ENCODE measurements around the gene LPCAT2.

Gene LPCAT2

DNA sequence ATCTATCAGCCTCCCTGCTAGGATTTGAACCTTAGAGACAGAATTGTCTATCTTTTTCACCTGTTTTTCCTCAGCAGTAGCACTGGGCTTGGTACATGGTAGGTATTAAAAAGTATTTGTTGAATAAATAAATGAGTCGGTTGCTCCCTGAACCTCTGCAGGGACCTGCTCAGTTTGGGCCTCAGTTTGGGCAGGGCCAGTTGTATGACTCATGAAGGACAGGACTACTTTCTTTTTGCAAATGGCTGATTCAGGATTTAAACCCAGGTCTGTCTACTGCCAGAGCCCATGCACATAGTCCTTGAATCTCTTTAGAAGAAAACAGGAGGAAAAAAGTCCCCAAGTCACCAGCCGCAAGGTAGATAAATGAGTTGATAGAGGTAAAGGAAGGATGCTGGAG lies 26.8 kb upstream of the LPCAT2 start:
- no peak for DNase-seq

DNA sequence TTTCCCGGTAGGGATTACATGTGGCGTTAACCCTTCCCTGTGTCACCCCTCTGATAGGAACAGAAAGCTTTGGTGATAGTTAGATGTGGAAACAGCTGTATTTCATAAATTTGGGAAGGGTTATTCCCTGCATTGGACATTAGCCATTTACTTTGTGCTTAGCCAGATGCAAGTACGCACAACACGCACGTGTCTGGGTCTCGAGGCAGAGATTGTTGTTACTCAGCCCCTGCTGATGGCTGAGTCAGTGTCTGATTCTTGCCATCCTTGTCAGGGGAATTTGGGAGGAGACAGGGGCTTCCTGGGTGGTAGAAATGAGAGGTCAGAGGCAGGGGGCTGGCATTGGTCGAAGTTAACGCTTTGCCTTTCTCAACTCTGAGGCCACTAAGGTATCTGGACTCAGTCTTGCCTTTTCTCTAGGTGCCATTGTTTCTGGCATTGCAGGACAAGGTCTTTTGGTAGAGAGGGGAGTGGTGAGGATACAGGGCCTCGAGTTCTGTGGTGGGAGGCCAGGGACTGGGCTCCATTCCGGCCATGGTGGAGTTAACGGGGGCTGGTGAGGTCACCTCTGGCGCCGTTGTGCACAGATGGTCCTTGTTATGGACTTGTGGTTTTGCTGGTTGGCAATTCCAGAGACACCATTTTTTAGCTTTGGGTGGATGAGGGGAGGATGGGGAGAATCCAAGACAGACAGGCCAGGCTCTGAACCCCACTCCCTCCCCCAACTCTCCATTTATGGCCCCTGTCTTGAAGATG lies 21.6 kb upstream of the LPCAT2 start:
- DNase-seq = no peak

GRCh38 chr16:55488306-55488705 lies 20.6 kb upstream of the LPCAT2 start:
- no peak for DNase-seq

- no peak for DNase-seq
Measured at GRCh38 chr16:55489119-55489955, 19.5 kb upstream of the LPCAT2 start.

GRCh38 chr16:55489956-55490265 lies 19.0 kb upstream of the LPCAT2 start:
- DNase-seq = no peak

DNA sequence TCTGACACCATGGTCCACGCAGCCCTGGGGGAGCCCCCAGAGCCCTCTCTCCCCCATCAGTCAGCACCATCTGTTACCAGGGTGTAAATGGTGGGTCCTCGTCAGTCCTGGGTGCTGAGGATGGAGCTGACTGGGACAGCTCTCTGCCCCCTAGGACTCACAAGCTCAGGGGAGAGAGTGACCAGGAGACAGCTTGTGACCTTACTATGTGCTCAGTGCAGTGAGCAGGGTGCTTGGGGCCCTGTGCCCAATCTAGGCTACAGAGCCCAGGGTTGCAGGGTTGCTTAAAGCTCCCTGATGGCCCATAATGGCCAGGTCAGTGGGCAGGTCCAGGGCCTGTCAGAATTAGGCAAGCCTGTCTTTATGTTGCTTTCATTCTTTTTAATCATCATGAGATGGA lies 18.6 kb upstream of the LPCAT2 start:
- DNase-seq = no peak

GRCh38 chr16:55491691-55492090 lies 17.2 kb upstream of the LPCAT2 start:
- DNase-seq = no peak

DNA sequence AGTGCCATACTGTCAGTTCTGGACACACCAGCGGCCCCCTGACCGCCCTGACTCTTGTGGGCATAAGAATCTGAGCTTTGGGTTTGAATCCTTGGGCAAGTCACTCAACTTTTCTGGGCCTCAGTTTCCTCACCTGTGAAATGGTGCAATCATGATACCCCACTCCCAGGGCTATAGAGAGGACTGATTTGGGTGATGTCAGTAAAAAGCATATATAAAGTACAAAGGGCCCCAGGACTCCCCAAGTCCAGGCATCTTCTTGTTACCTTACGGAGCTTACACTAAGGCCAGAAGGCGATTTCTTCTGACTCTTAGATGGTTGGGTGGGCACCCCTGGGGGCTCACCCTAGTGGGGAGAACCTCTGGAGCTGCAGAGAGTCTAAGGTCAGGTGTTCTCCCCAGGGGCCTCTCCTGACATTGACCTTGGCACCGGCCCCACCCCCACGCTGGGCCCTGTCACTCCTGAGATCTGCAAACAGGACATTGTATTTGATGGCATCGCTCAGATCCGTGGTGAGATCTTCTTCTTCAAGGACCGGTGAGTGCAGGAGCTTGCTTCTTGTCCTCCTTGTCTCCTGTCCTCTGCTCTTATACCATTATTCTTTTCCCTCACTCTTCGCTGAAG lies 16.0 kb upstream of the LPCAT2 start:
- no peak for DNase-seq

DNA sequence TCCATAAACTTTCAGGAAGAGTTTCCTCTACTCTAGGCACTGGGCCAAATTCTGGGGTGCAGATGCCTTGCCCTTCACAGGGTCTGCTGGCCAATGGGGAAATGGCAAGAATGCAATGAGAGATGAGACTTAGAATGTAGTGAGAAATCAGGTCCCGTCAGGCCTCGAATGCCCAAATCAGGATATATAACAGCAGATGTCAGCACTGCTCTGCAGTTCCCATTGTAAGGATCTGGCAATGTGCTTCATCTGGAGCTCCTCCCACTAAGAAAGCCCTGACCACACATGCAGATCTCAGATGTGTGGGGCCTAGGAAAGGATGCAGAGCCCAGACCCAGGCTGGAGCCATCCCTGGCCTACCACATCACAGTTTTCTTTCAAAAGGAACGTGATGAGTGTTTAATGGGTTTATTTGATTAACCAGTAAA lies 13.9 kb upstream of the LPCAT2 start:
- no peak for DNase-seq

DNA sequence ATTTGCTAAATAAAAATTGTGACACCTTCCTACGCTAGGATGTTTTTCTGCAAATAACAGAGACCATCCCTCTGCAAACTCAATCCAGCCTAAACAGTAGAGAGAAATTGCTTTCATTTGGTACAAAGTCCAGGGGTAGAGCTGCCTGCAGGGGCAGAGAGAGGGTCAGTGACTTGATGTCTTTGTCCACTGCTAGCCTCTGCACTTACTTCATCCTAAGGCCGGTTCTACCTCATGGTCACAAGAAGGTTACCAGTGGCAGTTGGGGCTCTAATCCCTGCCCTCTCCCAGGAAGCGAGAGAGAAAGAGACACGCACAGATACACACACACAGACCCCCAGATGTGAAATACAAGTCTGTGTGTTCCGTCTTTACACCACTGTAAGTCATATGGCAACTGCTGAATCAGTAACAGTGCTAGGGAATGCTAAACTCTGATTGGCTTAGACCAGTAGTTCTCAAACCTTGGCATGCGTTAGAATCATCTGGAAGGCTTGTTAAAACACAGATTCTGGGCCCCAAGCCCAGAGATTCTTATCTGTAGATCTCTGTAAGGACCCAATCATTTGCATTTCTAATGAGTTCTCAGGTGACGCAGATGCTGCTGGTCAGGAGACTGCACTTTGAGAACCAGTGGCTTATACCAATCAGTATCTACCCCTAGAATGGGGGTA lies 13.1 kb upstream of the LPCAT2 start:
- no peak for DNase-seq

GRCh38 chr16:55496509-55497145 lies 12.2 kb upstream of the LPCAT2 start:
- no peak for DNase-seq

- no peak for DNase-seq
Measured at GRCh38 chr16:55497558-55497957, 11.3 kb upstream of the LPCAT2 start.

GRCh38 chr16:55498101-55498500 lies 10.8 kb upstream of the LPCAT2 start:
- DNase-seq = no peak

- DNase-seq = no peak
Measured at GRCh38 chr16:55499281-55499680, 9.6 kb upstream of the LPCAT2 start.

- DNase-seq = no peak
Measured at GRCh38 chr16:55499951-55500529, 8.8 kb upstream of the LPCAT2 start.

DNA sequence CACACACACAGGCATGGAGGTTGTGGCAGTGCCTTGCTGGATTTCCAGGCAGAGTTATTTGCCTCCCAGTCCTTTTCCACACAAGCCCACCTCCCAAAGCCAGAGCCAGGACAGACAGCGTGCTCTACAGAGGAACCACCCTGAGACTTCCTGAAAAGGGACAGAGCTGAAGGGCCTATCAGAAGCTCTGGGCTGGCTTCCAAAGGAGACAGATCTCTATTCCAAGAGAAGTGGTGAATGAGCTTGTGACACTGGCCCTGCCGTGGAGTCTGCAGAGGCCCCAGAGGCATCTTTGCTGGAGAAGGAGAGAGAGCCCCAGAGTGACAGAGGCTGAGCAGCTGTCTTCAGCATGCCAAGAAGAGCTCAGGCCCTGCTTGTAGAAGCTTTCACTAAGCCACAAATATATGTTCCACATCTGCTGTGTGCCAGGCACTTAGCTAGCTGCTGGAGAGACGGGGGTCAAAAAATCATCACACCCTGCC lies 8.3 kb upstream of the LPCAT2 start:
- DNase-seq = no peak

DNA sequence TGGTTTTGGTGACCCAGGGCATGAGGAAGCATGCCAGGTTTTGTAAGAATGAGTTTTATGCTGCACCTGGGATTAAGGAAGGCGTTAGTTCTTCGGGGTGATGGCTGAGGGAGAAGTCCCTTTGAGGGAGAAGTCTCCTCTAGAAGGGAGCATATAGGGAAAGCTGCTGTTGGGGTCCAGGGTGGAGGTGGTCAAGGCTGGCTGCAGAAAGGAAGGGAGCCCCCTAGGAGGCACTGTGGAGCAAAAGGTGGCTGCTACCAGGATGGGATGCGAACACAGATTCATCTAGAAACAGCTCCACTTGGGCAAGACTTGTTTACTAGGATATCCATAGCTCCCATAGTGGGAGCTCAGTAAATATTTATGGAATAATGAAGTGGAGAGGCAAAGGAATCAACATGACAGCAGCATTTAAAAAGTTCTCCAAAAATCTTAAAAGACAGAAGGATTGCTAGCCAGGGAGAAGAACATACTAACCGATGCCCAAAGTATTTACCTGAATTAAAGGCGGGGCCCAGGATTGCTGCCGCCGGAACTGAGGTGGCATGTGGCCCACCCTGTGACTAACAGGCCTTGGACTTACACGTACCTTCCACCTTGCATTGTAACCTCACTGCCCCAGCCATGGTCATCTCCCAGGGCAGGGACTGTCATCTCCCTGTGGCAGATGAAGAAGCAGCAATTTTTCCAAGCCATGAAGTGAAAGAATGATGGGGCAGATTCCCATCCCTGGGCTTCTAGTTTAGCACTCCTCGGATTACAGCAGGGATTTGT lies 7.1 kb upstream of the LPCAT2 start:
- no peak for DNase-seq

DNA sequence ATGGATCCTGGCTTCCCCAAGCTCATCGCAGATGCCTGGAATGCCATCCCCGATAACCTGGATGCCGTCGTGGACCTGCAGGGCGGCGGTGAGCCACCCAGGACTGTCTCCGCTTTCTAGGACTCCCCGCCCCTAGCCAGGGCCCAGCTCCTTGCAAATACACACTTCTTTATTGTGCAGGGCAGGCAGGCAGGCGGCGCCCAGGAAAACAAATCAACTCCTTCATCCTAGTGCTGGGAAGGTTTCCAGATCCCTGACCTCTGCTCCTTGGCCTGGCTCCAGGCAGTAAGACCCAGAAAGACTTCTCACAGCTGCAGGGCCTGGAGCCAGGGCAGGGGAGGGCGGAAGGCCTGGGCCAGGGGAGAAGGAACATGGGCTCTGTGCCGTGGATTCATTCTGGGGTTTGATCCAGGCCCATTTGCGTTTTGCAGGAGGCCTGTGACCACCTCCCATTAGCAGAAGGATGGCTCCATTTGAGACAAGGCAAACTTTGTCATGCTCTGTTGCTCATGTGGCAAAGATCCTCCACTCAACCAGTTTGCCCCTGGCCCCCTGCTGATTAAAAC lies 6.0 kb upstream of the LPCAT2 start:
- no peak for DNase-seq

- no peak for DNase-seq
Measured at GRCh38 chr16:55503726-55504550, 4.9 kb upstream of the LPCAT2 start.

DNA sequence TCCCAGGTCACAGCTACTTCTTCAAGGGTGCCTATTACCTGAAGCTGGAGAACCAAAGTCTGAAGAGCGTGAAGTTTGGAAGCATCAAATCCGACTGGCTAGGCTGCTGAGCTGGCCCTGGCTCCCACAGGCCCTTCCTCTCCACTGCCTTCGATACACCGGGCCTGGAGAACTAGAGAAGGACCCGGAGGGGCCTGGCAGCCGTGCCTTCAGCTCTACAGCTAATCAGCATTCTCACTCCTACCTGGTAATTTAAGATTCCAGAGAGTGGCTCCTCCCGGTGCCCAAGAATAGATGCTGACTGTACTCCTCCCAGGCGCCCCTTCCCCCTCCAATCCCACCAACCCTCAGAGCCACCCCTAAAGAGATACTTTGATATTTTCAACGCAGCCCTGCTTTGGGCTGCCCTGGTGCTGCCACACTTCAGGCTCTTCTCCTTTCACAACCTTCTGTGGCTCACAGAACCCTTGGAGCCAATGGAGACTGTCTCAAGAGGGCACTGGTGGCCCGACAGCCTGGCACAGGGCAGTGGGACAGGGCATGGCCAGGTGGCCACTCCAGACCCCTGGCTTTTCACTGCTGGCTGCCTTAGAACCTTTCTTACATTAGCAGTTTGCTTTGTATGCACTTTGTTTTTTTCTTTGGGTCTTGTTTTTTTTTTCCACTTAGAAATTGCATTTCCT lies 3.4 kb upstream of the LPCAT2 start:
- no peak for DNase-seq
